ENCODE results near the gene LMBR1.

The LMBR1 gene

GRCh38 chr7:156665101-156665500, 227.9 kb downstream of the LMBR1 start:
- Histone ChIP-seq H3K4me1 (ENCODE audit: control insufficient read depth, low read length) (no peaks in the 10 kb centered on the region), H3K27me3 (ENCODE audit: control insufficient read depth, low read length) (no peaks in the 10 kb centered on the region), H4K20me1 (ENCODE audit: control insufficient read depth, insufficient read depth, low read depth, low read length) (no peaks in the 10 kb centered on the region), H3K4me2 (ENCODE audit: low read length) (no peak overlapping the region), H3F3A (ENCODE audit: control insufficient read depth, insufficient read depth) (no peaks in the 10 kb centered on the region), H3K27ac (ENCODE audit: low read depth, low read length) (no peak overlapping the region), H3K79me2 (ENCODE audit: control insufficient read depth, low read length) (no peaks in the 10 kb centered on the region), H3K9me3 (ENCODE audit: control insufficient read depth, insufficient read depth, low read length) (no peaks in the 10 kb centered on the region), H3K36me3 (ENCODE audit: control insufficient read depth, low read length) (no peaks in the 10 kb centered on the region), H3K9me2 (replicated peaks; ENCODE audit: control insufficient read depth, low read length) (no peaks in the 10 kb centered on the region), H3K4me3 (ENCODE audit: low read length) (no peak overlapping the region)
- no peak for TF ChIP-seq EZH2phosphoT487 (IDR thresholded peaks at IDR 0.05; ENCODE audit: borderline replicate concordance, low read length)
- no peak for TF ChIP-seq CTCF (IDR thresholded peaks at IDR 0.05; ENCODE audit: low read depth, low read length, poor library complexity, severe bottlenecking)

GRCh38 chr7:156662277-156662676, 230.7 kb downstream of the LMBR1 start:
- no peak overlapping the region for H3K27ac ChIP-seq (ENCODE audit: low read depth, low read length)
- no peaks in the 10 kb centered on the region for H4K20me1 ChIP-seq (ENCODE audit: control insufficient read depth, insufficient read depth, low read depth, low read length)
- H3K4me2 ChIP-seq (ENCODE audit: low read length), result no peak overlapping the region
- H3K4me1 ChIP-seq (ENCODE audit: control insufficient read depth, low read length), result no peaks in the 10 kb centered on the region
- no peaks in the 10 kb centered on the region for H3K27me3 ChIP-seq (ENCODE audit: control insufficient read depth, low read length)
- H3F3A ChIP-seq (ENCODE audit: control insufficient read depth, insufficient read depth), result no peaks in the 10 kb centered on the region
- TF ChIP-seq CTCF (IDR thresholded peaks at IDR 0.05; ENCODE audit: low read depth, low read length, poor library complexity, severe bottlenecking) (no peak), EZH2phosphoT487 (IDR thresholded peaks at IDR 0.05; ENCODE audit: borderline replicate concordance, low read length) (no peak)
- H3K4me3 ChIP-seq (ENCODE audit: low read length), result no peak overlapping the region
- no peaks in the 10 kb centered on the region for H3K9me2 ChIP-seq (replicated peaks; ENCODE audit: control insufficient read depth, low read length)
- H3K36me3 ChIP-seq (ENCODE audit: control insufficient read depth, low read length), result no peaks in the 10 kb centered on the region
- no peaks in the 10 kb centered on the region for H3K79me2 ChIP-seq (ENCODE audit: control insufficient read depth, low read length)
- no peaks in the 10 kb centered on the region for H3K9me3 ChIP-seq (ENCODE audit: control insufficient read depth, insufficient read depth, low read length)

GRCh38 chr7:156661637-156662036, 231.3 kb downstream of the LMBR1 start:
- TF ChIP-seq CTCF (IDR thresholded peaks at IDR 0.05; ENCODE audit: low read depth, low read length, poor library complexity, severe bottlenecking) (no peak), EZH2phosphoT487 (IDR thresholded peaks at IDR 0.05; ENCODE audit: borderline replicate concordance, low read length) (no peak)
- no peaks in the 10 kb centered on the region for H3K27me3 ChIP-seq (ENCODE audit: control insufficient read depth, low read length)
- H3K27ac ChIP-seq (ENCODE audit: low read depth, low read length), result no peak overlapping the region
- H3K9me2 ChIP-seq (replicated peaks; ENCODE audit: control insufficient read depth, low read length), result no peaks in the 10 kb centered on the region
- no peaks in the 10 kb centered on the region for H3K79me2 ChIP-seq (ENCODE audit: control insufficient read depth, low read length)
- no peaks in the 10 kb centered on the region for H3F3A ChIP-seq (ENCODE audit: control insufficient read depth, insufficient read depth)
- no peak overlapping the region for H3K4me2 ChIP-seq (ENCODE audit: low read length)
- H3K9me3 ChIP-seq (ENCODE audit: control insufficient read depth, insufficient read depth, low read length), result no peaks in the 10 kb centered on the region
- no peak overlapping the region for H3K4me3 ChIP-seq (ENCODE audit: low read length)
- no peaks in the 10 kb centered on the region for H3K4me1 ChIP-seq (ENCODE audit: control insufficient read depth, low read length)
- no peaks in the 10 kb centered on the region for H4K20me1 ChIP-seq (ENCODE audit: control insufficient read depth, insufficient read depth, low read depth, low read length)
- H3K36me3 ChIP-seq (ENCODE audit: control insufficient read depth, low read length), result no peaks in the 10 kb centered on the region

GRCh38 chr7:156659961-156660360, 233.0 kb downstream of the LMBR1 start:
- Histone ChIP-seq H3K4me2 (ENCODE audit: low read length) (no peak overlapping the region), H3K27me3 (ENCODE audit: control insufficient read depth, low read length) (no peaks in the 10 kb centered on the region), H3K27ac (ENCODE audit: low read depth, low read length) (no peak overlapping the region), H3K4me1 (ENCODE audit: control insufficient read depth, low read length) (no peaks in the 10 kb centered on the region), H3F3A (ENCODE audit: control insufficient read depth, insufficient read depth) (no peaks in the 10 kb centered on the region), H3K4me3 (ENCODE audit: low read length) (no peak overlapping the region), H3K79me2 (ENCODE audit: control insufficient read depth, low read length) (no peaks in the 10 kb centered on the region), H4K20me1 (ENCODE audit: control insufficient read depth, insufficient read depth, low read depth, low read length) (no peaks in the 10 kb centered on the region), H3K9me2 (replicated peaks; ENCODE audit: control insufficient read depth, low read length) (no peaks in the 10 kb centered on the region), H3K9me3 (ENCODE audit: control insufficient read depth, insufficient read depth, low read length) (no peaks in the 10 kb centered on the region), H3K36me3 (ENCODE audit: control insufficient read depth, low read length) (no peaks in the 10 kb centered on the region)
- TF ChIP-seq EZH2phosphoT487 (IDR thresholded peaks at IDR 0.05; ENCODE audit: borderline replicate concordance, low read length), result no peak
- TF ChIP-seq CTCF (IDR thresholded peaks at IDR 0.05; ENCODE audit: low read depth, low read length, poor library complexity, severe bottlenecking), result no peak

Measured in DOHH2 (cell line).